ENCODE data around the gene TLE1.

- TF ChIP-seq EZH2 (IDR thresholded peaks at IDR 0.05) (no peak), POLR2AphosphoS5 (IDR thresholded peaks at IDR 0.05; ENCODE audit: borderline replicate concordance, low read depth, low read length) (no peak), FOXP2 (optimal IDR thresholded peaks at IDR 0.05; ENCODE audit: control extremely low read depth, extremely low read length, insufficient read depth) (no peak)
Measured at GRCh38 chr9:81549500-81550206, 139.7 kb downstream of the TLE1 start.
